ENCODE results near the gene ZDHHC20. TPM values are rescaled to one million over a fixed set of nuclear protein-coding genes. Genes with fewer than 3 reads are reported as not detected.

ZDHHC20 gene
- total RNA-seq, 1 experiment from 2014 or later = 69.7 TPM

- TF ChIP-seq TEAD1 (CRISPR knock-in tag; IDR thresholded peaks at IDR 0.05) (no peak), ZSCAN18 (CRISPR knock-in tag; IDR thresholded peaks at IDR 0.05) (no peak), MLX (CRISPR knock-in tag; IDR thresholded peaks at IDR 0.05) (no peak)
Measured at GRCh38 chr13:21348488-21349120, 110.5 kb downstream of the ZDHHC20 start (continued).

GRCh38 chr13:21347753-21348318 is 111.3 kb downstream of the ZDHHC20 start:
- Mint-ChIP-seq H3K36me3 (no peaks in the 10 kb centered on the region), H3K4me3 (no peak overlapping the region), H3K27me3 (ENCODE audit: low read depth) (no peaks in the 10 kb centered on the region), H3K4me1 (no peaks in the 10 kb centered on the region), H3K9me3 (no peaks in the 10 kb centered on the region), H3K27ac (no peak overlapping the region)
- ChIA-PET CTCF (interaction anchor here (1.5 kb wide), 1 partner anchor 11 kb away, joined by 5 read pairs; no protein-coding TSS in a partner anchor), POLR2A (no interaction called here)
- DNase-seq (ENCODE audit: low spot score) (peak; percentile 36), ATAC-seq (peak; percentile 77)
- TF ChIP-seq ZNF219 (CRISPR knock-in tag; IDR thresholded peaks at IDR 0.05; ENCODE audit: borderline replicate concordance) (no peak), SMAD3 (CRISPR knock-in tag; IDR thresholded peaks at IDR 0.05; ENCODE audit: borderline replicate concordance) (no peak), NFATC4 (CRISPR knock-in tag; IDR thresholded peaks at IDR 0.05) (no peak), KAT7 (CRISPR knock-in tag; IDR thresholded peaks at IDR 0.05; ENCODE audit: borderline replicate concordance) (no peak), FOXP4 (CRISPR knock-in tag; IDR thresholded peaks at IDR 0.05) (no peak), ZBTB43 (CRISPR knock-in tag; IDR thresholded peaks at IDR 0.05) (no peak), TEAD4 (CRISPR knock-in tag; IDR thresholded peaks at IDR 0.05) (no peak), CDX4 (CRISPR knock-in tag; IDR thresholded peaks at IDR 0.05; ENCODE audit: borderline replicate concordance) (no peak), FOXP1 (CRISPR knock-in tag; IDR thresholded peaks at IDR 0.05; ENCODE audit: borderline replicate concordance) (no peak)

GRCh38 chr13:21344662-21345176 is 114.4 kb downstream of the ZDHHC20 start:
- Mint-ChIP-seq H3K4me3 (no peak overlapping the region), H3K36me3 (no peaks in the 10 kb centered on the region), H3K27ac (no peak overlapping the region), H3K4me1 (peaks cover 9% of the 10 kb centered on the region), H3K9me3 (no peaks in the 10 kb centered on the region), H3K27me3 (ENCODE audit: low read depth) (no peaks in the 10 kb centered on the region)
- ChIA-PET POLR2A (no interaction called here), CTCF (interaction anchor here (0.9 to 1.2 kb wide), 2 partner anchors 48 to 133 kb away, joined by 3 read pairs; no protein-coding TSS in a partner anchor)
- DNase-seq (ENCODE audit: low spot score) (no peak), ATAC-seq (peak; percentile 14)
- TF ChIP-seq ZNF263 (CRISPR knock-in tag; IDR thresholded peaks at IDR 0.05; ENCODE audit: low read depth) (no peak), USF1 (CRISPR knock-in tag; IDR thresholded peaks at IDR 0.05) (no peak), ERG (CRISPR knock-in tag; IDR thresholded peaks at IDR 0.05) (no peak), CBFB (CRISPR knock-in tag; IDR thresholded peaks at IDR 0.05; ENCODE audit: low read depth) (no peak), NFATC4 (CRISPR knock-in tag; IDR thresholded peaks at IDR 0.05) (no peak), OVOL2 (CRISPR knock-in tag; IDR thresholded peaks at IDR 0.05; ENCODE audit: borderline replicate concordance) (no peak), ELF4 (CRISPR knock-in tag; IDR thresholded peaks at IDR 0.05; ENCODE audit: low read depth) (no peak), E2F4 (CRISPR knock-in tag; IDR thresholded peaks at IDR 0.05; ENCODE audit: borderline replicate concordance, low read depth) (no peak), HMGXB4 (CRISPR knock-in tag; IDR thresholded peaks at IDR 0.05) (no peak)

Data from WTC11 (cell line).